Loucy (cell line): ENCODE results near the gene KIF2A.
A peak's percentile ranks its signal among the peaks of the same experiment; 100 is the strongest.

Experiments used
- H2AFZ ChIP-seq: fragments of 200-600 bp; sonication (generic); 2 replicates; pipeline ENCODE4 v1.6.0; 2016; ENCODE audit warnings: antibody characterized with exemption, mild to moderate bottlenecking, low read length, moderate library complexity
- H3F3A ChIP-seq: fragments of 200-600 bp; 2 replicates; pipeline ENCODE4 v1.6.0; 2016; ENCODE audit warnings: antibody characterized with exemption, low read depth, mild to moderate bottlenecking
- H3K27me3 ChIP-seq: fragments of 200-600 bp; sonication (generic); 2 replicates; pipeline ENCODE4 v1.6.1; 2014; ENCODE audit warnings: low read length, mild to moderate bottlenecking; ENCODE audit not compliant: insufficient read depth, poor library complexity, severe bottlenecking
- H3K36me3 ChIP-seq: fragments of 200-600 bp; sonication (generic); 2 replicates; pipeline ENCODE4 v1.6.1; 2016; ENCODE audit warnings: low read length; ENCODE audit not compliant: insufficient read depth
- H3K4me1 ChIP-seq: fragments of 200-600 bp; sonication (generic); 2 replicates; pipeline ENCODE4 v1.5.1; 2014; ENCODE audit warnings: low read length, mild to moderate bottlenecking; ENCODE audit not compliant: insufficient read depth, poor library complexity, severe bottlenecking
- H3K4me2 ChIP-seq: fragments of 200-600 bp; sonication (generic); 2 replicates; pipeline ENCODE4 v1.6.0; 2014; ENCODE audit warnings: antibody characterized with exemption, low read length, low read depth, mild to moderate bottlenecking; ENCODE audit not compliant: poor library complexity, severe bottlenecking
- H3K4me3 ChIP-seq: fragments of 200-600 bp; sonication (generic); 2 replicates; pipeline ENCODE4 v1.5.1; 2014; ENCODE audit warnings: low read length, mild to moderate bottlenecking, mixed read lengths; ENCODE audit not compliant: poor library complexity, severe bottlenecking
- H3K79me2 ChIP-seq: fragments of 200-600 bp; sonication (generic); 2 replicates; pipeline ENCODE4 v1.6.1; 2014; ENCODE audit warnings: low read length; ENCODE audit not compliant: insufficient read depth
- H3K9ac ChIP-seq: fragments of 200-600 bp; sonication (generic); 2 replicates; pipeline ENCODE4 v1.6.0; 2014; ENCODE audit warnings: mild to moderate bottlenecking, low read depth, low read length, moderate library complexity; ENCODE audit not compliant: poor library complexity, severe bottlenecking
- H3K9me2 ChIP-seq: fragments of 200-600 bp; sonication (generic); replicated peaks from 2 replicates; pipeline ENCODE4 v1.6.1; 2016; ENCODE audit warnings: low read depth, low read length, mixed read lengths
- H3K9me3 ChIP-seq: fragments of 200-600 bp; sonication (generic); 2 replicates; pipeline ENCODE4 v1.6.1; 2014; ENCODE audit warnings: mild to moderate bottlenecking, antibody characterized with exemption, low read length, low read depth; ENCODE audit not compliant: insufficient read depth
- H4K20me1 ChIP-seq: fragments of 200-600 bp; sonication (generic); 2 replicates; pipeline ENCODE4 v1.6.0; 2014; ENCODE audit warnings: antibody characterized with exemption, low read length, mild to moderate bottlenecking; ENCODE audit not compliant: insufficient read depth, poor library complexity, severe bottlenecking
- EZH2phosphoT487 ChIP-seq: fragments of 200-600 bp; IDR thresholded peaks from 2 replicates; pipeline ENCODE4 v1.6.1; 2018; ENCODE audit warnings: antibody characterized with exemption, mild to moderate bottlenecking, moderate library complexity, borderline replicate concordance
- TF ChIP-seq, protein P1 (sequence below): fragments of 200-600 bp; sonication (generic); conservative IDR thresholded peaks from 2 replicates; pipeline ENCODE4 v1.5.1; 2014; ENCODE audit warnings: mild to moderate bottlenecking, antibody characterized with exemption, low read length

Gene KIF2A

DNA sequence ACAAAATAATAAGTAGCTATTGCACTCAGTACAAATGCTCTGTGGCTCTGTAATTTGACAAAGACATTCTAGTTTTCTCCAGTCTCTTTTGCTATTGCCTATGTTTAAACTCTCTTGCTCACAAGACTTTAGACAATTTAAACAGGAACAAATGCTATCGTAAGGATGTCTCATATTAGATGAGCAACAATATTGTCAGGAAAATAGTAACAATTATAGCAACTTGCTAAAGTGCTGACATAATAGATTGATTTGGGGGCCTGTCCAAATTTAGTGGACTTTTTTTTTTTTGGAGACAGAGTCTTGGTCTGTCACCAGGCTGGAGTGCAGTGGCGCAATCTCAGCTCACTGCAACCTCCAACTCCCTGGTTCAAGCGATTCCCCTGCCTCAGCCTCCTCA, 11.8 kb downstream of the KIF2A start:
- no peaks in the 10 kb centered on the region for H3K27me3 ChIP-seq
- H3K79me2 ChIP-seq, result peaks cover 100% of the 10 kb centered on the region
- TF ChIP-seq, protein P1, sequence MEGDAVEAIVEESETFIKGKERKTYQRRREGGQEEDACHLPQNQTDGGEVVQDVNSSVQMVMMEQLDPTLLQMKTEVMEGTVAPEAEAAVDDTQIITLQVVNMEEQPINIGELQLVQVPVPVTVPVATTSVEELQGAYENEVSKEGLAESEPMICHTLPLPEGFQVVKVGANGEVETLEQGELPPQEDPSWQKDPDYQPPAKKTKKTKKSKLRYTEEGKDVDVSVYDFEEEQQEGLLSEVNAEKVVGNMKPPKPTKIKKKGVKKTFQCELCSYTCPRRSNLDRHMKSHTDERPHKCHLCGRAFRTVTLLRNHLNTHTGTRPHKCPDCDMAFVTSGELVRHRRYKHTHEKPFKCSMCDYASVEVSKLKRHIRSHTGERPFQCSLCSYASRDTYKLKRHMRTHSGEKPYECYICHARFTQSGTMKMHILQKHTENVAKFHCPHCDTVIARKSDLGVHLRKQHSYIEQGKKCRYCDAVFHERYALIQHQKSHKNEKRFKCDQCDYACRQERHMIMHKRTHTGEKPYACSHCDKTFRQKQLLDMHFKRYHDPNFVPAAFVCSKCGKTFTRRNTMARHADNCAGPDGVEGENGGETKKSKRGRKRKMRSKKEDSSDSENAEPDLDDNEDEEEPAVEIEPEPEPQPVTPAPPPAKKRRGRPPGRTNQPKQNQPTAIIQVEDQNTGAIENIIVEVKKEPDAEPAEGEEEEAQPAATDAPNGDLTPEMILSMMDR, result no peak
- TF ChIP-seq EZH2phosphoT487, result no peak
- no peaks in the 10 kb centered on the region for H3F3A ChIP-seq
- H3K9me2 ChIP-seq, result no peaks in the 10 kb centered on the region
- peaks cover 96% of the 10 kb centered on the region for H4K20me1 ChIP-seq
- H3K4me2 ChIP-seq, result peak overlapping the region; percentile 13
- H3K9me3 ChIP-seq, result no peaks in the 10 kb centered on the region
- H3K4me1 ChIP-seq, result peaks cover 28% of the 10 kb centered on the region
- peaks cover 21% of the 10 kb centered on the region; the same call in 1 of the 2 replicates for H3K36me3 ChIP-seq
- H2AFZ ChIP-seq, result no peak overlapping the region
- no peak overlapping the region for H3K9ac ChIP-seq
- no peak overlapping the region for H3K4me3 ChIP-seq

DNA sequence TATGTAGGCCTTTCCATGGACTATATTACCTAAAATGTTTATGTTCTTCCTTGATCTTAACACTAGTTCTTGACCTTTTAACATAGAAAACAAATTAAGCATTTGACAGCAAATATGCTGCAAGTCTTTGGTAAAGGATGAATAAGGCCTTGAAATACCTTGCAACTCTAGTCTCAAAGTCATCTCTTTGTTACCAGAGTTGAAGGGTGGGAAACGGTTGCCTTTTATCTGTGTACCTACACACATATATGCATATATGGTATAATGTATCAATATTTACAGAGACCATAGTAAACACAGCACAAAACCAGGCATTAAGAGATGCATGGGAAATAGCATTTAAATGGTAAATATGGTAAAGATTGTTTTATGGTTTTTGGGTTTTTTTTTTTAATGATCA, 16.5 kb downstream of the KIF2A start:
- TF ChIP-seq, protein P1, result no peak
- no peak for TF ChIP-seq EZH2phosphoT487
- H3K79me2 ChIP-seq, result peaks cover 100% of the 10 kb centered on the region

DNA sequence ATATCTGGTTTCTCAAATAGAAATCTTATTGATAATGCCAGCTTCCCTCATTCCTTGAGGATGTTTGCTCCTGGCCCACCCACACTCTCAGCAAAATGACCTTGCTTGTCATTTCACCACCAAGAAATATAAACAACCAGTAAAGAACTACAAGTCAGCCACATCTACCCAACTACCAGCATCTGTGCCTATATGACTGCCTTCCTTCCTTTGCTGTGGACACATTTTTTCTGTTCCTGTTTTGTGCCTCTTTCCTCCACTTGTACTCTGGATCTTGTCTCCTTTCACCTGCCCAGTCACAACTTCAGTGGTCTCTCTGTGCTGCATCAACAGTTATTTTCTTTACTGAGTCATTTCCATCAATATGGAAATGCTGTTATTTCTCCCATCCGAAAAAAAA, 20.3 kb downstream of the KIF2A start:
- H3K27me3 ChIP-seq, result no peaks in the 10 kb centered on the region
- no peak overlapping the region for H3K4me3 ChIP-seq
- TF ChIP-seq EZH2phosphoT487, result no peak
- TF ChIP-seq, protein P1, result no peak
- H3K9ac ChIP-seq, result no peak overlapping the region
- H3K9me3 ChIP-seq, result no peaks in the 10 kb centered on the region
- H2AFZ ChIP-seq, result no peak overlapping the region
- H3F3A ChIP-seq, result no peaks in the 10 kb centered on the region
- no peaks in the 10 kb centered on the region for H3K9me2 ChIP-seq
- peaks cover 23% of the 10 kb centered on the region; the same call in 1 of the 2 replicates for H3K36me3 ChIP-seq
- peaks cover 99% of the 10 kb centered on the region for H3K79me2 ChIP-seq
- H3K4me1 ChIP-seq, result peaks cover 15% of the 10 kb centered on the region
- H4K20me1 ChIP-seq, result peaks cover 87% of the 10 kb centered on the region
- no peak overlapping the region for H3K4me2 ChIP-seq

More for the DNA sequence above, 16.5 kb downstream of the KIF2A start:
- Histone ChIP-seq H3K9me2 (no peaks in the 10 kb centered on the region), H3K9ac (no peak overlapping the region), H3K9me3 (no peaks in the 10 kb centered on the region), H4K20me1 (peaks cover 92% of the 10 kb centered on the region), H3K36me3 (peaks cover 31% of the 10 kb centered on the region; the same call in 1 of the 2 replicates), H3K4me2 (no peak overlapping the region), H3K4me1 (peaks cover 25% of the 10 kb centered on the region), H2AFZ (no peak overlapping the region), H3K27me3 (no peaks in the 10 kb centered on the region), H3K4me3 (no peak overlapping the region), H3F3A (no peaks in the 10 kb centered on the region)
